WERI-Rb-1 (cell line): ENCODE measurements around the gene PCDHB6.
"Not testable (repeated sequence)": the region's sequence is repeated elsewhere in the genome, so short reads cannot be mapped to it uniquely, and the experiment has no call there.

ENCODE experiments used
- DNase-seq: peaks from one replicate; pipeline ENCODE4 v3.0.0-alpha.2; 2020
- H3K27ac ChIP-seq: fragments of 250-450 bp; sonication (Bioruptor Pico); 2 replicates; pipeline ENCODE4 v1.5.1; 2020; ENCODE audit warnings: mild to moderate bottlenecking, moderate library complexity
- H3K27me3 ChIP-seq: fragments of 250-450 bp; sonication (Bioruptor Pico); 2 replicates; pipeline ENCODE4 v1.5.1; 2021; ENCODE audit warnings: mild to moderate bottlenecking, low read depth, moderate library complexity; ENCODE audit not compliant: insufficient read depth, severe bottlenecking
- H3K36me3 ChIP-seq: fragments of 250-450 bp; sonication (Bioruptor Pico); 2 replicates; pipeline ENCODE4 v1.5.1; 2020; ENCODE audit warnings: mild to moderate bottlenecking, moderate library complexity
- H3K4me3 ChIP-seq: 2 replicates; pipeline ENCODE4 v1.5.1; 2011; ENCODE audit warnings: low read depth, mild to moderate bottlenecking, control low read depth, low read length
- H3K9me3 ChIP-seq: fragments of 250-450 bp; sonication (Bioruptor Pico); 2 replicates; pipeline ENCODE4 v1.5.1; 2021; ENCODE audit warnings: mild to moderate bottlenecking, moderate library complexity; ENCODE audit not compliant: severe bottlenecking
- CTCF ChIP-seq: IDR thresholded peaks from 2 replicates; pipeline ENCODE4 v1.5.1; 2011; ENCODE audit warnings: low read depth, mild to moderate bottlenecking, control low read depth, inconsistent platforms, low read length

PCDHB6 gene

GRCh38 chr5:141196363-141196762 lies 46.5 kb downstream of the PCDHB6 start:
- Histone ChIP-seq H3K4me3 (no peak overlapping the region), H3K27ac (no peak overlapping the region), H3K9me3 (peaks cover 20% of the 10 kb centered on the region), H3K36me3 (peaks cover 5% of the 10 kb centered on the region; the same call in 1 of the 2 replicates), H3K27me3 (no peaks in the 10 kb centered on the region)
- TF ChIP-seq CTCF = no peak
- DNase-seq = no peak

GRCh38 chr5:141199359-141200235 lies 49.7 kb downstream of the PCDHB6 start, which contains the start of gene PCDHB11:
Gene PCDHB11 (plus strand): TSS chr5:141199627. CDS start chr5:141199775, 148 bp downstream.
- peaks cover 18% of the 10 kb centered on the region for H3K36me3 ChIP-seq
- H3K4me3 ChIP-seq = peak within 1 kb of the TSS; percentile 77
- TF ChIP-seq CTCF = peak; percentile 49
- H3K9me3 ChIP-seq = peaks cover 22% of the 10 kb centered on the region
- H3K27ac ChIP-seq = peak within 1 kb of the TSS; percentile 82
- no peaks in the 10 kb centered on the region for H3K27me3 ChIP-seq
- peak; percentile 69 for DNase-seq

GRCh38 chr5:141201126-141201525 lies 51.3 kb downstream of the PCDHB6 start:
- H3K36me3 ChIP-seq = peaks cover 18% of the 10 kb centered on the region
- not testable (repeated sequence) for H3K27ac ChIP-seq, H3K4me3 ChIP-seq, H3K27me3 ChIP-seq, DNase-seq
- peaks cover 22% of the 10 kb centered on the region for H3K9me3 ChIP-seq

- DNase-seq, H3K4me3 ChIP-seq, H3K27ac ChIP-seq, H3K27me3 ChIP-seq: not testable (repeated sequence)
- H3K36me3 ChIP-seq = peaks cover 18% of the 10 kb centered on the region
- peaks cover 16% of the 10 kb centered on the region for H3K9me3 ChIP-seq
Observed at GRCh38 chr5:141201646-141202045, 51.8 kb downstream of the PCDHB6 start.
